ENCODE results near the gene CTCF.

The CTCF gene

GRCh38 chr16:67653789-67654402 lies 91.6 kb downstream of the CTCF start:
- no peak for DNase-seq

GRCh38 chr16:67654403-67654911 lies 92.1 kb downstream of the CTCF start:
- DNase-seq, result no peak

- no peak for DNase-seq
These were observed 93.0 kb downstream of the CTCF start for GRCh38 chr16:67655363-67655762.

GRCh38 chr16:67656344-67657016 lies 94.2 kb downstream of the CTCF start:
- DNase-seq, result no peak

- DNase-seq, result no peak
These were observed 94.8 kb downstream of the CTCF start for GRCh38 chr16:67657017-67657608.

- DNase-seq, result no peak
These were observed 95.6 kb downstream of the CTCF start for GRCh38 chr16:67657751-67658518.

GRCh38 chr16:67658849-67659674 lies 96.7 kb downstream of the CTCF start:
- no peak for DNase-seq

GRCh38 chr16:67659675-67660563 lies 97.6 kb downstream of the CTCF start, which contains the start of gene ACD:
ACD (minus strand) TSS chr16:67660260; CDS start chr16:67660220, 40 bp downstream.
- DNase-seq, result peak; percentile 93 to 95

GRCh38 chr16:67660564-67661028 lies 98.3 kb downstream of the CTCF start, which contains the start of gene PARD6A:
PARD6A (plus strand) TSS chr16:67660960; CDS start chr16:67661039, 79 bp downstream.
- peak; percentile 97 to 98 for DNase-seq

GRCh38 chr16:67661101-67661761 lies 98.9 kb downstream of the CTCF start:
- DNase-seq, result no peak

- DNase-seq, result no peak
These were observed 99.7 kb downstream of the CTCF start for GRCh38 chr16:67661886-67662652.

- no peak for DNase-seq
These were observed 100.3 kb downstream of the CTCF start for GRCh38 chr16:67662653-67663010.

GRCh38 chr16:67663151-67663876 lies 101.0 kb downstream of the CTCF start:
- peak in 1 of 2 donors; percentile 34 for DNase-seq

- DNase-seq, result no peak
These were observed 101.5 kb downstream of the CTCF start for GRCh38 chr16:67663877-67664222.

- DNase-seq, result no peak
These were observed 101.9 kb downstream of the CTCF start for GRCh38 chr16:67664258-67664657.

- DNase-seq, result no peak
These were observed 102.5 kb downstream of the CTCF start for GRCh38 chr16:67664871-67665270.

- no peak for DNase-seq
These were observed 103.3 kb downstream of the CTCF start for GRCh38 chr16:67665598-67665997.

- DNase-seq, result no peak
These were observed 103.8 kb downstream of the CTCF start for GRCh38 chr16:67666032-67666551.
